GM12878 (cell line): Measurements from ENCODE around the gene CYB5D1. TPM values are rescaled to one million over a fixed set of nuclear protein-coding genes. Genes with fewer than 3 reads are reported as not detected.

Experiments
- ATAC-seq: fragments of 200-7000 bp; cut with Tn5 transposase; 3 replicates; pipeline ENCODE4 v1.9.1; 2020; ENCODE audit warnings: mild to moderate bottlenecking, moderate library complexity
- BruUV-seq: library from RNA; stranded (reverse); fragments of 400-500 nt; replicated peaks from 2 replicates; lab custom pipeline; 2021; lab: Mats Ljungman, UMichigan
- CTCF ChIA-PET: fragments of 300-600 bp; sonication (Branson Sonifier 250); formaldehyde crosslinking; extraction: SDS; loops from one replicate; lab custom pipeline; 2021; ENCODE audit warnings: inconsistent platforms; lab: Yijun Ruan, JAX
- POLR2A ChIA-PET: fragments of 350-600 bp; formaldehyde crosslinking; extraction: SDS; loops from one replicate; lab custom pipeline; 2021; ENCODE audit warnings: inconsistent platforms; lab: Charles Lee
- RAD21 ChIA-PET: fragments of 300-600 bp; sonication (Branson Sonifier 250); formaldehyde crosslinking; loops from one replicate; lab custom pipeline; 2023; ENCODE audit warnings: antibody characterized with exemption; ENCODE audit not compliant: unreplicated experiment; lab: Charles Lee
- SMC1A ChIA-PET: fragments of 300-600 bp; sonication (Branson Sonifier 250); formaldehyde crosslinking; loops from one replicate; lab custom pipeline; 2023; ENCODE audit not compliant: unreplicated experiment, uncharacterized antibody; lab: Charles Lee
- DNase-seq: peaks from one replicate; pipeline ENCODE4 v3.0.0-alpha.2; 2011; ENCODE audit warnings: low read depth, low spot score
- FAIRE-seq: peaks from 3 replicates; lab custom pipeline; 2011; peaks lifted over from hg19 to GRCh38; lab: Jason Lieb, UNC
- H2AFZ ChIP-seq: 2 replicates; pipeline ENCODE4 v1.6.0; 2011; ENCODE audit warnings: low read depth, low read length, control low read depth; ENCODE audit not compliant: control insufficient read depth
- H3K27ac ChIP-seq: 2 replicates; pipeline ENCODE4 v1.5.1; 2011; ENCODE audit warnings: control low read depth; ENCODE audit not compliant: control insufficient read depth, insufficient read depth
- H3K27me3 ChIP-seq, 2 experiments: replicated peaks in 1 of 2; 2 replicates each; pipeline versions ENCODE4 v1.6.0 to v1.6.1; 2011; ENCODE audit warnings: low read length in 1 of 2; ENCODE audit not compliant: control insufficient read depth in 2 of 2, insufficient read depth in 2 of 2
- H3K36me3 ChIP-seq, 2 experiments: 2 replicates each; pipeline ENCODE4 v1.5.1; 2011; ENCODE audit warnings: low read length in 1 of 2; ENCODE audit not compliant: control insufficient read depth in 2 of 2, insufficient read depth in 2 of 2
- H3K4me1 ChIP-seq: 2 replicates; pipeline ENCODE4 v1.6.1; 2011; ENCODE audit warnings: mild to moderate bottlenecking, low read length, moderate library complexity, mixed read lengths; ENCODE audit not compliant: control insufficient read depth, insufficient read depth
- H3K4me2 ChIP-seq: 2 replicates; pipeline ENCODE4 v1.6.0; 2011; ENCODE audit warnings: control low read depth; ENCODE audit not compliant: control insufficient read depth, insufficient read depth
- H3K4me3 ChIP-seq: fragments of 200-600 bp; sonication (generic); 2 replicates; pipeline ENCODE4 v1.5.1; 2016
- H3K79me2 ChIP-seq: 2 replicates; pipeline ENCODE4 v1.6.0; 2011; ENCODE audit warnings: low read length; ENCODE audit not compliant: control insufficient read depth, insufficient read depth
- H3K9ac ChIP-seq: 2 replicates; pipeline ENCODE4 v1.8.0; 2011; ENCODE audit warnings: low read length, control low read depth, mixed read lengths; ENCODE audit not compliant: control insufficient read depth, insufficient read depth
- H3K9me3 ChIP-seq: replicated peaks from 3 replicates; pipeline ENCODE4 v1.5.1; 2011; ENCODE audit warnings: mild to moderate bottlenecking, low read length; ENCODE audit not compliant: control insufficient read depth, insufficient read depth
- H4K20me1 ChIP-seq: 2 replicates; pipeline ENCODE4 v1.6.0; 2011; ENCODE audit not compliant: control insufficient read depth, insufficient read depth
- ATF7 ChIP-seq: fragments of 450-650 bp; IDR thresholded peaks from 2 replicates; pipeline ENCODE4 v1.6.1; 2016; ENCODE audit warnings: low read depth, mild to moderate bottlenecking
- CBX5 ChIP-seq: sonication (generic); IDR thresholded peaks from 2 replicates; pipeline ENCODE4 v1.6.1; 2016; ENCODE audit warnings: low read depth, moderate library complexity, mild to moderate bottlenecking, inconsistent platforms
- HDAC6 ChIP-seq: fragments of 200-600 bp; sonication (generic); IDR thresholded peaks from one replicate; pipeline ENCODE4 v1.8.0; 2017; ENCODE audit warnings: antibody characterized with exemption; ENCODE audit not compliant: unreplicated experiment
- MEF2B ChIP-seq: fragments of 450-650 bp; IDR thresholded peaks from 2 replicates; pipeline ENCODE4 v1.6.1; 2018; ENCODE audit warnings: mild to moderate bottlenecking, moderate library complexity; ENCODE audit not compliant: partially characterized antibody, poor library complexity, severe bottlenecking
- MTA2 ChIP-seq: fragments of 450-650 bp; IDR thresholded peaks from 2 replicates; pipeline ENCODE4 v1.6.1; 2016; ENCODE audit warnings: low read depth, mild to moderate bottlenecking, moderate library complexity
- MTA3 ChIP-seq: IDR thresholded peaks from 2 replicates; pipeline ENCODE4 v1.6.1; 2012; ENCODE audit warnings: low read length, inconsistent platforms, borderline replicate concordance
- MXI1 ChIP-seq: fragments of 150-350 bp; IDR thresholded peaks from 2 replicates; pipeline ENCODE4 v1.6.1; 2011; ENCODE audit warnings: low read depth, mild to moderate bottlenecking, inconsistent platforms, low read length, improper control_type of control experiment
- NR2F1 ChIP-seq: fragments of 450-650 bp; conservative IDR thresholded peaks from 2 replicates; pipeline ENCODE4 v1.6.1; 2017; ENCODE audit warnings: mild to moderate bottlenecking
- NRF1 ChIP-seq: conservative IDR thresholded peaks from 2 replicates; pipeline ENCODE4 v1.6.1; 2011; ENCODE audit warnings: mild to moderate bottlenecking, low read depth, low read length, improper control_type of control experiment
- POU2F2 ChIP-seq: IDR thresholded peaks from 3 replicates; pipeline ENCODE4 v1.6.1; 2011; ENCODE audit warnings: low read depth, mild to moderate bottlenecking, low read length, borderline replicate concordance
- SMAD5 ChIP-seq: IDR thresholded peaks from 2 replicates; pipeline ENCODE4 v1.6.1; 2016; ENCODE audit warnings: antibody characterized with exemption, low read depth
- SREBF2 ChIP-seq: IDR thresholded peaks from 2 replicates; pipeline ENCODE4 v1.6.1; 2012; ENCODE audit warnings: mild to moderate bottlenecking, low read length
- ZBED1 ChIP-seq: IDR thresholded peaks from 2 replicates; pipeline ENCODE4 v1.6.1; 2016; ENCODE audit warnings: borderline replicate concordance
- ZNF384 ChIP-seq: IDR thresholded peaks from 2 replicates; pipeline ENCODE4 v1.6.1; 2012; ENCODE audit warnings: low read depth, mild to moderate bottlenecking, low read length, improper control_type of control experiment, borderline replicate concordance
- WGBS: methylation state at CpG from one replicate; pipeline ENCODE4 v1.1.6; 2016; ENCODE audit warnings: low lambda C conversion rate; ENCODE audit not compliant: insufficient replicate concordance, insufficient coverage; ENCODE audit errors: missing lambda C conversion rate; 5-methylcytosine and 5-hydroxymethylcytosine counted together
- in situ Hi-C: fragments of 300-500 bp; cut with MboI; formaldehyde crosslinking; loops from 9 replicates; pipeline ENCODE4 v1.14.3; 2018; ENCODE audit warnings: mixed read lengths
- intact Hi-C: fragments of 100-400 bp; cut with micrococcal nuclease; formaldehyde crosslinking; loops from one replicate; pipeline ENCODE4 v1.14.2; 2022; ENCODE audit not compliant: unreplicated experiment
- polyA plus RNA-seq, 11 experiments: library from polyadenylated mRNA; depleted of rRNA in 4 of 11; unstranded in 6 of 11; stranded (reverse) in 5 of 11; fragments of >200 nt; fragmentation: Nextera tagmentation in 4 of 11; fragmentation: Illumina TruSeq in 1 of 11; extraction: Ambion mirVana in 4 of 11; extraction: Trizol in 1 of 11; gene quantifications; 1 replicate in 1 of 11; 2 replicates in 10 of 11; pipeline versions ENCODE4 v1.2.1 to v1.2.3, GENCODE V29; 2011 to 2016; ENCODE audit warnings: inconsistent platforms in 2 of 11, missing spikeins in 2 of 11, low read depth in 1 of 11
- total RNA-seq, 4 experiments: library from RNA; depleted of rRNA in 3 of 4; stranded (reverse); fragments of >200 nt in 3 of 4; fragmentation: Illumina TruSeq in 1 of 4; extraction: Trizol in 1 of 4; gene quantifications; 2 replicates each; pipeline versions ENCODE4 v1.2.1 to v1.2.3, GENCODE V29; 2013 to 2021
- TF ChIP-seq, protein P1 (sequence below): IDR thresholded peaks from 2 replicates; pipeline ENCODE4 v1.6.1; 2011; ENCODE audit warnings: low read depth, mild to moderate bottlenecking, low read length, moderate library complexity, borderline replicate concordance; ENCODE audit errors: extremely low read depth
- TF ChIP-seq, protein P2 (sequence below): fragments of 450-650 bp; conservative IDR thresholded peaks from 2 replicates; pipeline ENCODE4 v1.6.1; 2017; ENCODE audit warnings: mild to moderate bottlenecking, moderate library complexity
- TF ChIP-seq, protein P3 (sequence below): IDR thresholded peaks from 2 replicates; pipeline ENCODE4 v1.6.1; 2012; ENCODE audit warnings: low read depth, low read length, improper control_type of control experiment

Gene CYB5D1
- total and polyA plus RNA-seq, 10 of the 15 experiments (the other 5 are each of a cell fraction or from before 2014, with no cell fraction given), result 1.6 to 8.7 (median 6.4) TPM

DNA sequence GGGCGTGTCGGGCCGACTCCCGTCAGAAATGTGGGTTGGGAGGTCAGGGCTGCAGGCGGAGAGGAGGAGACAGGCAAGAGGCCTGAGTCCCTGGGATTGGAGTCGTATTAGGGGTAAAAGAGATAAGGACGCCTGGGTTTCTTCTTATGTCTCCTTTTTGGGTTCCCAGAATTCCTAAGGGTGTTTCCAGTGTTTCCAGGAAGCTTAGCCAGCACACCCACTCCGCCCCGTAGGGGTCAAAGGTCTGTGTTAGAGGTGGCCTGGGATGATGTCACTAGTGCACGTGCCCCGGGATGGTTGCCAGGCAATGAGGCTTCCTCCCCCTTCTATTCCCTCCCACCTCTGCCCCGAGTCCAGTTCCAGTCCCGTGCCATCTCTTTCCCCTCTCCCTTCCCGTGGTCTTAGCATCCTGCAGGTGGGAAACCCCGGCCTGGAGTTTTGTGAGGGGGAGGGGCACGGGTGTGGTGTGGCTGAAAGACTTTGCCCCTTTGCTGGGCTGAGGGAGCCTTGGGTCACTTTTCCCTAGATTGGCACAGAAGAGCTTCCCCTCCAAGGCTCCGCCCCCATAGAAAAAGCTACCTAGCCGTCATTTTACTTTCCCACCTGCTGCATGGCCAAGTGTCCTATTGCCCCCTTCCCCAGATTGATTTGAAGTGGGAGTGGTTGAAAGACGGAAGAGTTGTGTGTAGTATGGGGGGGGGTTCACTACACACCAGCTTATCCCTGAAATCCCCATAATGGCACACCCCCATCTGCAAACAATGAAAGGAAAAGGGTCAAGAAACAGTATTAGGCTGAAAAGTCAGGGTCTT, 21.0 kb upstream of the CYB5D1 start (continued):
- TF ChIP-seq, protein P1, sequence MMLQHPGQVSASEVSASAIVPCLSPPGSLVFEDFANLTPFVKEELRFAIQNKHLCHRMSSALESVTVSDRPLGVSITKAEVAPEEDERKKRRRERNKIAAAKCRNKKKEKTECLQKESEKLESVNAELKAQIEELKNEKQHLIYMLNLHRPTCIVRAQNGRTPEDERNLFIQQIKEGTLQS, result no peak

DNA sequence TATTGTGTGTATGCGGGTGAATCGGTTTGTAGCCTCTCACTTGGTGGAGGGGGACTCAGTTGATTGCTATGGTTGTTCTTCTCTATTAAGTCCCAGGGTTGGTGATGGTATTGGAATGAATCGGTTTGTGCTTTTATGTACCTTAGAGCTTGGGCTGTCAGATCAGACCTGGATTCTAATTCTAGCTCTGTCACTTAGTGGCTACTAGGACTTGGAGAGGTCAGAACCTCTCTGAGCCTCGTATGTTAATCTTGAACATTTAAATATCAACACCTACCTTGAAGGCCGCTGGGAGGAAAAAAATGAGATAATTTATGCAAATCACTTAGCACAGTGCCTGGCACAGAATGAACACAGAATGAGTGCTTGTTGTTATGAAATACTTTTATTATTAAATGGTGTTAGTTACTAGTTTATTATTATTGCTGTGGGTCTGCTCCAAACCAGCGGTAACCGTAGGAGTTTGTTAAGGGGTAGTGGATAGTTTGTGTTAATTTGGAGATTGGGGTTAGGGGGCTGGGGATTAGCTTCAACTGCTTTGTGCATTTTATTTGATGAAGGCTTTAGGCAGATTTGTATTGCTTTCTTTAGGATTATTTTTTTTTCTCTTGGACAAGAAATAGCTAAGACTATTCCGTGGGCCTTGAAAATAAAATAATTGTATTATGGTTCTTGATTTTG, 20.3 kb upstream of the CYB5D1 start:
- H3K79me2 ChIP-seq, result peaks cover 42% of the 10 kb centered on the region
- ChIA-PET CTCF (interaction anchor here (0.8 to 2.5 kb wide), 6 partner anchors 13 to 153 kb away, joined by 3 to 8 read pairs (median 4); partner anchors contain the start of genes TRAPPC1 and WRAP53), POLR2A (interaction anchor here (0.7 to 1.9 kb wide), 9 partner anchors 18 to 291 kb away, joined by 3 to 11 read pairs (median 4); partner anchors contain the start of genes CNTROB, CYB5D1, KCNAB3 and NAA38), SMC1A (interaction anchor here (0.7 to 1.4 kb wide), 4 partner anchors 12 to 151 kb away, joined by 3 to 5 read pairs (median 4); partner anchors contain the start of genes CYB5D1 and NAA38), RAD21 (interaction anchor here (1.2 to 5.4 kb wide), 6 partner anchors 14 to 152 kb away, joined by 3 to 44 read pairs (median 4); partner anchors contain the start of genes CNTROB, CYB5D1, NAA38 and TMEM88)
- peaks cover 0 to 5% of the 10 kb centered on the region in 2 experiments; a peak in 1 of 4 replicates for H3K36me3 ChIP-seq
- peak overlapping the region; percentile 81 for H3K9ac ChIP-seq
- no peak overlapping the region for H2AFZ ChIP-seq
- DNase-seq (no peak), ATAC-seq (no peak), FAIRE-seq (peak; percentile 73)
- H3K4me3 ChIP-seq, result peak overlapping the region; percentile 100
- peak overlapping the region; percentile 98 for H3K4me2 ChIP-seq
- H3K27ac ChIP-seq, result peak overlapping the region; percentile 76
- in situ Hi-C loops, result no loop called here
- peaks cover 30% of the 10 kb centered on the region for H3K4me1 ChIP-seq
- TSS peak; percentile 40 for BruUV-seq
- no peaks in the 10 kb centered on the region; the same call in 1 of the 2 replicates for H4K20me1 ChIP-seq
- no peaks in the 10 kb centered on the region for H3K9me3 ChIP-seq
- whole genome bisulfite sequencing, result 1% methylated on average over 8 of the region's 8 CpGs
- intact Hi-C loops, result no loop called here
- no peaks in the 10 kb centered on the region for H3K27me3 ChIP-seq
- no peak for TF ChIP-seq HDAC6
- no peak for TF ChIP-seq NR2F1
- peak; percentile 70; the same call in 1 of the 3 replicates for TF ChIP-seq POU2F2
- no peak for TF ChIP-seq CBX5
- no peak for TF ChIP-seq NRF1
- peak; percentile 33; the same call in 1 of the 2 replicates for TF ChIP-seq MXI1
- no peak for TF ChIP-seq SMAD5
- no peak for TF ChIP-seq MTA3
- TF ChIP-seq, protein P2, sequence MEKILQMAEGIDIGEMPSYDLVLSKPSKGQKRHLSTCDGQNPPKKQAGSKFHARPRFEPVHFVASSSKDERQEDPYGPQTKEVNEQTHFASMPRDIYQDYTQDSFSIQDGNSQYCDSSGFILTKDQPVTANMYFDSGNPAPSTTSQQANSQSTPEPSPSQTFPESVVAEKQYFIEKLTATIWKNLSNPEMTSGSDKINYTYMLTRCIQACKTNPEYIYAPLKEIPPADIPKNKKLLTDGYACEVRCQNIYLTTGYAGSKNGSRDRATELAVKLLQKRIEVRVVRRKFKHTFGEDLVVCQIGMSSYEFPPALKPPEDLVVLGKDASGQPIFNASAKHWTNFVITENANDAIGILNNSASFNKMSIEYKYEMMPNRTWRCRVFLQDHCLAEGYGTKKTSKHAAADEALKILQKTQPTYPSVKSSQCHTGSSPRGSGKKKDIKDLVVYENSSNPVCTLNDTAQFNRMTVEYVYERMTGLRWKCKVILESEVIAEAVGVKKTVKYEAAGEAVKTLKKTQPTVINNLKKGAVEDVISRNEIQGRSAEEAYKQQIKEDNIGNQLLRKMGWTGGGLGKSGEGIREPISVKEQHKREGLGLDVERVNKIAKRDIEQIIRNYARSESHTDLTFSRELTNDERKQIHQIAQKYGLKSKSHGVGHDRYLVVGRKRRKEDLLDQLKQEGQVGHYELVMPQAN, result no peak
- TF ChIP-seq ZBED1, result no peak
- TF ChIP-seq SREBF2, result no peak
- peak; percentile 5 for TF ChIP-seq MEF2B
- TF ChIP-seq, protein P3, sequence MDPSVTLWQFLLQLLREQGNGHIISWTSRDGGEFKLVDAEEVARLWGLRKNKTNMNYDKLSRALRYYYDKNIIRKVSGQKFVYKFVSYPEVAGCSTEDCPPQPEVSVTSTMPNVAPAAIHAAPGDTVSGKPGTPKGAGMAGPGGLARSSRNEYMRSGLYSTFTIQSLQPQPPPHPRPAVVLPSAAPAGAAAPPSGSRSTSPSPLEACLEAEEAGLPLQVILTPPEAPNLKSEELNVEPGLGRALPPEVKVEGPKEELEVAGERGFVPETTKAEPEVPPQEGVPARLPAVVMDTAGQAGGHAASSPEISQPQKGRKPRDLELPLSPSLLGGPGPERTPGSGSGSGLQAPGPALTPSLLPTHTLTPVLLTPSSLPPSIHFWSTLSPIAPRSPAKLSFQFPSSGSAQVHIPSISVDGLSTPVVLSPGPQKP, result no peak
- no peak for TF ChIP-seq MTA2
- peak; percentile 40; the same call in 1 of the 2 replicates for TF ChIP-seq ZNF384
- TF ChIP-seq ATF7, result 0 out of 2 replicates have a peak, but pooled peaks have one; percentile 9
